Smooth muscle cell (in vitro differentiated cells): ENCODE results near the gene SART3. TPM values are rescaled to one million over a fixed set of nuclear protein-coding genes. Genes with fewer than 3 reads are reported as not detected.

Source experiments
- DNase-seq: peaks from one replicate; lab custom pipeline; 2025; ENCODE audit not compliant: unreplicated experiment; lab: John Stamatoyannopoulos, UW
- H2AFZ ChIP-seq: fragments of 200-600 bp; sonication (generic); 2 replicates; pipeline ENCODE4 v1.6.0; 2016; ENCODE audit warnings: antibody characterized with exemption, low read depth, mild to moderate bottlenecking
- H3F3A ChIP-seq: fragments of 200-600 bp; sonication (generic); 2 replicates; pipeline ENCODE4 v1.6.0; 2017; ENCODE audit warnings: antibody characterized with exemption, low read depth
- H3K27ac ChIP-seq: fragments of 200-600 bp; sonication (generic); 2 replicates; pipeline ENCODE4 v1.5.1; 2016; ENCODE audit warnings: low read depth, mild to moderate bottlenecking
- H3K27me3 ChIP-seq: fragments of 200-600 bp; sonication (generic); 2 replicates; pipeline ENCODE4 v1.6.1; 2016; ENCODE audit warnings: low read depth, mild to moderate bottlenecking
- H3K36me3 ChIP-seq: fragments of 200-600 bp; sonication (generic); 2 replicates; pipeline ENCODE4 v1.5.1; 2016; ENCODE audit warnings: low read depth
- H3K4me1 ChIP-seq: fragments of 200-600 bp; sonication (generic); 2 replicates; pipeline ENCODE4 v1.5.1; 2016; ENCODE audit warnings: low read depth
- H3K4me2 ChIP-seq: fragments of 200-600 bp; sonication (generic); 2 replicates; pipeline ENCODE4 v1.6.0; 2016; ENCODE audit warnings: mild to moderate bottlenecking
- H3K4me3 ChIP-seq: fragments of 200-600 bp; sonication (generic); 2 replicates; pipeline ENCODE4 v1.5.1; 2016; ENCODE audit warnings: mild to moderate bottlenecking
- H3K79me2 ChIP-seq: fragments of 200-600 bp; sonication (generic); 2 replicates; pipeline ENCODE4 v1.6.0; 2016; ENCODE audit warnings: low read depth, mild to moderate bottlenecking
- H3K9ac ChIP-seq: fragments of 200-600 bp; sonication (generic); 2 replicates; pipeline ENCODE4 v1.6.0; 2016; ENCODE audit warnings: low read depth
- H3K9me3 ChIP-seq: fragments of 200-600 bp; sonication (generic); replicated peaks from 2 replicates; pipeline ENCODE4 v1.5.1; 2016; ENCODE audit warnings: low read depth
- H4K20me1 ChIP-seq: fragments of 200-600 bp; sonication (generic); 2 replicates; pipeline ENCODE4 v1.6.0; 2016; ENCODE audit warnings: low read depth
- WGBS: methylation state at CpG from one replicate; pipeline ENCODE4 v1.1.7; 2016; ENCODE audit warnings: low lambda C conversion rate; 5-methylcytosine and 5-hydroxymethylcytosine counted together
- polyA plus RNA-seq: library from polyadenylated mRNA; unstranded; fragments of >200 nt; fragmentation: Nextera tagmentation; extraction: Ambion mirVana; gene quantifications from 2 replicates; pipeline ENCODE4 v1.2.1, GENCODE V29; 2016
- total RNA-seq: library from RNA; depleted of rRNA; stranded (reverse); fragments of >200 nt; gene quantifications from 2 replicates; pipeline ENCODE4 v1.2.3, GENCODE V29; 2014
- TF ChIP-seq, protein P1 (sequence below): fragments of 200-600 bp; sonication (generic); IDR thresholded peaks from 2 replicates; pipeline ENCODE4 v1.5.1; 2017; ENCODE audit warnings: borderline replicate concordance, mild to moderate bottlenecking, antibody characterized with exemption; ENCODE audit not compliant: insufficient read depth, poor library complexity, severe bottlenecking

SART3 gene
- total and polyA plus RNA-seq, 2 experiments from 2014 or later, result 22.7 to 94.5 TPM

DNA sequence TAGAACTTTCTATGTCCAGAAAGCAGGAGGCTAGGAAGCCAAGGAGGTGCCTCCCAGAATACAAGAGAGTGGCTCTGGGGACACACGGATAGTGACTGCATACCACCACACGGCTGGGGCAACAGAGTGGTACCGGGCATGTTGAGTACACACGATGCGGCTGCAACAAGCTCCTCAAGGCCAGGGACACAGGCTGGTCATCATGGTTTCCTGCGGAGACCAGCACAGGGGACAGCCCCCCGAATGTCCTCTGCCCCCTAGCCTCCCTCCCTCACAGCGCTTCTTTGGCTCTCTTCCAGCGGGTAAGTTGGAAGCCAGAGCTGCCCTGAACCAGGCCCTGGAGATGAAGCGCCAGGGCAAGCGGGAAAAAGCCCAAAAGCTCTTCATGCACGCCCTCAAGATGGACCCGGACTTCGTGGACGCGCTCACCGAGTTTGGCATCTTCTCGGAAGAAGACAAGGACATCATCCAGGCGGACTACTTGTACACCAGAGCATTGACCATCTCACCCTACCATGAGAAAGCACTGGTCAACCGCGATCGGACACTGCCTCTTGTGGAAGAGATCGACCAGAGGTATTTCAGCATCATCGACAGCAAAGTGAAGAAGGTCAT, 42.8 kb downstream of the SART3 start:
- Histone ChIP-seq H3K4me2 (no peak overlapping the region), H3K9ac (no peak overlapping the region), H3K27me3 (no peaks in the 10 kb centered on the region), H3K27ac (no peak overlapping the region), H3K4me1 (peaks cover 9% of the 10 kb centered on the region), H3K36me3 (peaks cover 11% of the 10 kb centered on the region), H3K4me3 (no peak overlapping the region), H2AFZ (no peak overlapping the region), H3K79me2 (no peaks in the 10 kb centered on the region), H3K9me3 (no peaks in the 10 kb centered on the region), H4K20me1 (peaks cover 4% of the 10 kb centered on the region), H3F3A (no peaks in the 10 kb centered on the region)
- WGBS, result 96% methylated on average over 24 of the region's 24 CpGs
- TF ChIP-seq, protein P1, sequence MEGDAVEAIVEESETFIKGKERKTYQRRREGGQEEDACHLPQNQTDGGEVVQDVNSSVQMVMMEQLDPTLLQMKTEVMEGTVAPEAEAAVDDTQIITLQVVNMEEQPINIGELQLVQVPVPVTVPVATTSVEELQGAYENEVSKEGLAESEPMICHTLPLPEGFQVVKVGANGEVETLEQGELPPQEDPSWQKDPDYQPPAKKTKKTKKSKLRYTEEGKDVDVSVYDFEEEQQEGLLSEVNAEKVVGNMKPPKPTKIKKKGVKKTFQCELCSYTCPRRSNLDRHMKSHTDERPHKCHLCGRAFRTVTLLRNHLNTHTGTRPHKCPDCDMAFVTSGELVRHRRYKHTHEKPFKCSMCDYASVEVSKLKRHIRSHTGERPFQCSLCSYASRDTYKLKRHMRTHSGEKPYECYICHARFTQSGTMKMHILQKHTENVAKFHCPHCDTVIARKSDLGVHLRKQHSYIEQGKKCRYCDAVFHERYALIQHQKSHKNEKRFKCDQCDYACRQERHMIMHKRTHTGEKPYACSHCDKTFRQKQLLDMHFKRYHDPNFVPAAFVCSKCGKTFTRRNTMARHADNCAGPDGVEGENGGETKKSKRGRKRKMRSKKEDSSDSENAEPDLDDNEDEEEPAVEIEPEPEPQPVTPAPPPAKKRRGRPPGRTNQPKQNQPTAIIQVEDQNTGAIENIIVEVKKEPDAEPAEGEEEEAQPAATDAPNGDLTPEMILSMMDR, result no peak
- DNase-seq, result no peak

DNA sequence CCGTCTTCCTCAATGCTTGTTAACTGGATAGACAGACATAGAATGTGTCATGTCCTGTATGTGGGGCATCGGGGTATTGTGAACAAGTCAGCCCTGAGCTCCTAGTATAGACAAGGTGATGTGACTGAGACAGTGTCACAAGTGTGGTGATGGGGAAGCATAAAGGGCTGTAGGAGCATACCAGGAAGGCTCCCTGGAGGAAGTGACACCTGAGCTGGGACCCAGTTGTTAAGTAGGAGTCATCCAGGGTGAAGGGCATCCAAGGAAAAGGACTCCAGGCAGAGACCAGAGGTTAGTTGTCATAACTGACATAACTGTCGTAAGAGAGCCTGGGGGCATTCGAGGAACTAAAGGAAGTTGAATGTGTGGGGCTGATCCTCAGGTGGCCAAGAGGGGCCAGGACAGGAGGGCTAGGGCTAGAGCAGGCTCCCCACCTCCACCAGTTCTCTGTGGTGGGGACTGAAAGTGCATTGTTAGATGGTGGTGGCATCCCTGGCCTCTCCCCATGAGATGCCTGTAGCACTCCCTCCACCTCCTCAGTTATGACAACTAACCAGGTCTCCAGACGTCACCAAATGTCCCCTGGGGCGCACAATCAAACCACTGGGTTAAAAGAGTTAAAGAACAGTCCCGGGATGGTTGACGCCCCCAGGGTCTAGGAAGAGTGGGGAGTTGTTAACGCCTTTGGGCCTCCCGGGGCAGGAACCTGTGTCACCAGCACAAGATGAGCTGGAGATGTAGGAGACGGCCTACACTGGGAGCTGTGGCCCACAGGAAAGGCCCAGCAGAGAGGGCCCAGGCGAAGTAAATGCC, 43.5 kb downstream of the SART3 start:
- Histone ChIP-seq H3K4me3 (no peak overlapping the region), H3K9ac (no peak overlapping the region), H3K36me3 (peaks cover 9% of the 10 kb centered on the region), H3F3A (no peaks in the 10 kb centered on the region), H3K79me2 (no peaks in the 10 kb centered on the region), H2AFZ (no peak overlapping the region), H3K27me3 (no peaks in the 10 kb centered on the region), H3K4me1 (peaks cover 9% of the 10 kb centered on the region), H3K27ac (no peak overlapping the region), H3K9me3 (no peaks in the 10 kb centered on the region), H3K4me2 (no peak overlapping the region), H4K20me1 (peaks cover 4% of the 10 kb centered on the region)
- TF ChIP-seq, protein P1, result no peak
- 93% methylated on average over 12 of the region's 12 CpGs for WGBS
- no peak for DNase-seq

DNA sequence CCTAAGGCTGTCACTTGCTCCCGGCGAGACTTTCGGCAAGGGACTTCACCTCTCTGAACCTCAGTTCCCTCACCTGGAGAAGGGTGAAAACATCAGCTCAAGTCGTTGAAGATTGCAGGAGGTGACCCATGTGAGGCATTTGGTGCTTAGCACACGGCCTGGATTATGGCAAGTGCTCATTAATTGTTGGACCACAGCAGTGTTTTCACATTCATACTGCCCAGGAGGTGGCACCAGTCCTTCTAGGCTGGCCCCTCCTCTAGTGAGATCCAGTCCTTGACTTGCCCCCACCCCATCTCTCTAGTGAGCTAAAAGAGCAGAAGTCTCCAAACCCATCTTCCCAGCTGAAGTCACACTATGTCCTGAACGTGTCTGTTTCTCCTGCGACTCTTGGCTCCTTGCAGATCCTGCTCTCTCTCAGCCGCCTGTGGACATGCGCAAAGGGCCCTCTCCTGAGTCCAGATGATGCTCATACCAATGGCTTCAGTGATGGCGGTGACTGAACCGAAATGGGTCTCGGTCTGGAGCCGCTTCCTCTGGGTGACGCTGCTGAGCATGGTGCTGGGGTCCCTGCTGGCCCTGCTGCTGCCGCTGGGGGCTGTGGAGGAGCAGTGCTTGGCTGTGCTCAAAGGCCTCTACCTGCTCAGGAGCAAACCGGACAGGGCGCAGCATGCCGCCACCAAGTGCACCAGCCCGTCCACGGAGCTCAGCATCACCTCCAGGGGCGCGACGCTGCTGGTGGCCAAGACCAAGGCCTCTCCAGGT, 44.3 kb downstream of the SART3 start:
- no peak for DNase-seq
- Histone ChIP-seq H3F3A (no peaks in the 10 kb centered on the region), H3K4me1 (peaks cover 14% of the 10 kb centered on the region), H3K27ac (no peak overlapping the region), H3K36me3 (peaks cover 4% of the 10 kb centered on the region), H2AFZ (no peak overlapping the region), H3K9ac (no peak overlapping the region), H3K4me3 (no peak overlapping the region), H3K27me3 (no peaks in the 10 kb centered on the region), H3K4me2 (no peak overlapping the region), H3K79me2 (no peaks in the 10 kb centered on the region), H3K9me3 (no peaks in the 10 kb centered on the region), H4K20me1 (peaks cover 4% of the 10 kb centered on the region)
- TF ChIP-seq, protein P1, result no peak
- 91% methylated on average over 23 of the region's 23 CpGs for WGBS
